Measurements from ENCODE around the gene MYLK. TPM values are rescaled to one million over a fixed set of nuclear protein-coding genes. Genes with fewer than 3 reads are reported as not detected.

Gene MYLK
- total and polyA plus RNA-seq, 10 of the 15 experiments (the other 5 are each of a cell fraction or from before 2014, with no cell fraction given): 0.04 to 1.6 (median 0.42) TPM; not detected in 1

DNA sequence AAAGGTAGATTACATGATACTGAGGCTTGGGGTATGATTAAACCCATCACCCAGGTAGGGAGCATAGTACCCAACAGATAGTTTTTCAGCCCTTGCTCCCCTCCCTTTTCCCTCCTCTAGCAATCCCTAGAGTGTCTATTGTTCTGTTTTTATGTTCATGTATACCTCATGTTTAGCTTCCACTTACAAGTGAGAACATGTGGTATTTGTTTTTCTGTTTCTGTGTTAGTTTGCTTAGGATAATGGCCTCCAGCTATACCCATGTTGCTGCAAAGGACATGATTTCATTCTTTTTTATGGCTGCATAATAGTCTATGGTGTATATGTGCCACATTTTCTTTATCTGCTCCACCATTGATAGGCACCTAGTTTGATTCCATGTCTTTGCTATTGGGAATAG is 82.7 kb downstream of the MYLK start:
- RAD21 ChIA-PET (ENCODE audit: unreplicated experiment): no interaction called here
- SMC1A ChIA-PET (ENCODE audit: uncharacterized antibody, unreplicated experiment): no interaction called here
- CTCF ChIA-PET: no interaction called here
- no peak for FAIRE-seq
- H3K79me2 ChIP-seq (ENCODE audit: control insufficient read depth, insufficient read depth, low read length): no peaks in the 10 kb centered on the region
- in situ Hi-C loops (cut with MboI): no loop called here
- H3K9me3 ChIP-seq (replicated peaks; ENCODE audit: control insufficient read depth, insufficient read depth, low read length): no peaks in the 10 kb centered on the region
- no peaks in the 10 kb centered on the region for H3K4me1 ChIP-seq (ENCODE audit: control insufficient read depth, insufficient read depth, low read length)
- no peak overlapping the region for H2AFZ ChIP-seq (ENCODE audit: control insufficient read depth, low read depth, low read length)
- H3K27me3 ChIP-seq (replicated peaks in 1 of 2; ENCODE audit: control insufficient read depth in 2 of 2, insufficient read depth in 2 of 2, low read length in 1 of 2): no peaks in the 10 kb centered on the region
- intact Hi-C loops (cut with micrococcal nuclease; ENCODE audit: unreplicated experiment): no loop called here
- H3K4me3 ChIP-seq: no peak overlapping the region
- H3K27ac ChIP-seq (ENCODE audit: control insufficient read depth, insufficient read depth): no peak overlapping the region
- H3K9ac ChIP-seq (ENCODE audit: control insufficient read depth, insufficient read depth, low read length): no peak overlapping the region
- DNase-seq (ENCODE audit: low read depth, low spot score): no peak
- no peaks in the 10 kb centered on the region for H3K36me3 ChIP-seq (ENCODE audit: control insufficient read depth in 2 of 2, insufficient read depth in 2 of 2, low read length in 1 of 2)
- POLR2A ChIA-PET: no interaction called here
- no peaks in the 10 kb centered on the region for H4K20me1 ChIP-seq (ENCODE audit: control insufficient read depth, insufficient read depth)
- TF ChIP-seq POLR2AphosphoS2 (IDR thresholded peaks at IDR 0.05; ENCODE audit: low read depth, low read length) (no peak), IKZF2 (IDR thresholded peaks at IDR 0.05) (no peak), ZZZ3 (IDR thresholded peaks at IDR 0.05; ENCODE audit: control insufficient read depth, insufficient read length, low read depth) (no peak), BACH1 (IDR thresholded peaks at IDR 0.05; ENCODE audit: borderline replicate concordance) (no peak), ZNF274 (IDR thresholded peaks at IDR 0.05; ENCODE audit: insufficient read depth, insufficient read length) (no peak), ZNF24 (IDR thresholded peaks at IDR 0.05) (no peak), RAD21 (IDR thresholded peaks at IDR 0.05; ENCODE audit: insufficient read depth, low read depth, low read length) (no peak), SUZ12 (IDR thresholded peaks at IDR 0.05; ENCODE audit: unreplicated experiment) (no peak)
- TF ChIP-seq, protein P1, sequence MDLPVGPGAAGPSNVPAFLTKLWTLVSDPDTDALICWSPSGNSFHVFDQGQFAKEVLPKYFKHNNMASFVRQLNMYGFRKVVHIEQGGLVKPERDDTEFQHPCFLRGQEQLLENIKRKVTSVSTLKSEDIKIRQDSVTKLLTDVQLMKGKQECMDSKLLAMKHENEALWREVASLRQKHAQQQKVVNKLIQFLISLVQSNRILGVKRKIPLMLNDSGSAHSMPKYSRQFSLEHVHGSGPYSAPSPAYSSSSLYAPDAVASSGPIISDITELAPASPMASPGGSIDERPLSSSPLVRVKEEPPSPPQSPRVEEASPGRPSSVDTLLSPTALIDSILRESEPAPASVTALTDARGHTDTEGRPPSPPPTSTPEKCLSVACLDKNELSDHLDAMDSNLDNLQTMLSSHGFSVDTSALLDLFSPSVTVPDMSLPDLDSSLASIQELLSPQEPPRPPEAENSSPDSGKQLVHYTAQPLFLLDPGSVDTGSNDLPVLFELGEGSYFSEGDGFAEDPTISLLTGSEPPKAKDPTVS (IDR thresholded peaks at IDR 0.05; ENCODE audit: low read depth, low read length): no peak
- TF ChIP-seq, protein P2, sequence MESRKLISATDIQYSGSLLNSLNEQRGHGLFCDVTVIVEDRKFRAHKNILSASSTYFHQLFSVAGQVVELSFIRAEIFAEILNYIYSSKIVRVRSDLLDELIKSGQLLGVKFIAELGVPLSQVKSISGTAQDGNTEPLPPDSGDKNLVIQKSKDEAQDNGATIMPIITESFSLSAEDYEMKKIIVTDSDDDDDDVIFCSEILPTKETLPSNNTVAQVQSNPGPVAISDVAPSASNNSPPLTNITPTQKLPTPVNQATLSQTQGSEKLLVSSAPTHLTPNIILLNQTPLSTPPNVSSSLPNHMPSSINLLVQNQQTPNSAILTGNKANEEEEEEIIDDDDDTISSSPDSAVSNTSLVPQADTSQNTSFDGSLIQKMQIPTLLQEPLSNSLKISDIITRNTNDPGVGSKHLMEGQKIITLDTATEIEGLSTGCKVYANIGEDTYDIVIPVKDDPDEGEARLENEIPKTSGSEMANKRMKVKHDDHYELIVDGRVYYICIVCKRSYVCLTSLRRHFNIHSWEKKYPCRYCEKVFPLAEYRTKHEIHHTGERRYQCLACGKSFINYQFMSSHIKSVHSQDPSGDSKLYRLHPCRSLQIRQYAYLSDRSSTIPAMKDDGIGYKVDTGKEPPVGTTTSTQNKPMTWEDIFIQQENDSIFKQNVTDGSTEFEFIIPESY (IDR thresholded peaks at IDR 0.05): no peak
- H3K4me2 ChIP-seq (ENCODE audit: control insufficient read depth, insufficient read depth): no peak overlapping the region
- no TSS peak for BruUV-seq (replicated peaks)
- ATAC-seq: no peak
